ENCODE results near the gene BRAT1. TPM values are rescaled to one million over a fixed set of nuclear protein-coding genes. Genes with fewer than 3 reads are reported as not detected.

The BRAT1 gene
- total RNA-seq, 2 experiments from 2014 or later = 44.7 to 52.0 TPM

DNA sequence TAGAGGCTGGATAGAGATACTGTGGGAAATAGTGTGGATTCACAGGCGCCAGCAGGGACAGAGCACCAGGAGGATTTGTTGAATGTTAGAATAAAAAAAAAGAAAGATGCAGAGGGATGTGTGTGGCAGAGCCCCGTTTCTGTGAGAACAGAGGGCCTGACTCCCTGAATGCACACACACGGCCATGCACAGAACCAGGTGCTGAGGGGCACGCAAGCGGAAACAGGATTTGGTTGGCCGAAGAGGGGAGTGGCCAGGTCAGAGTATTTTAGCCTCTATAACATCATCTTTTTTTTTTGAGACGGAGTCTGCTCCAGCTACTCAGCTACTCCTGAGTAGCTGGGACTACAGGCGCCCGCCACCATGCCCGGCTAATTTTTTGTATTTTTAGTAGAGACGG lies 25.3 kb upstream of the BRAT1 start:
- intact Hi-C loops (cut with micrococcal nuclease; ENCODE audit: unreplicated experiment) = no loop called here
- TF ChIP-seq, protein P1, sequence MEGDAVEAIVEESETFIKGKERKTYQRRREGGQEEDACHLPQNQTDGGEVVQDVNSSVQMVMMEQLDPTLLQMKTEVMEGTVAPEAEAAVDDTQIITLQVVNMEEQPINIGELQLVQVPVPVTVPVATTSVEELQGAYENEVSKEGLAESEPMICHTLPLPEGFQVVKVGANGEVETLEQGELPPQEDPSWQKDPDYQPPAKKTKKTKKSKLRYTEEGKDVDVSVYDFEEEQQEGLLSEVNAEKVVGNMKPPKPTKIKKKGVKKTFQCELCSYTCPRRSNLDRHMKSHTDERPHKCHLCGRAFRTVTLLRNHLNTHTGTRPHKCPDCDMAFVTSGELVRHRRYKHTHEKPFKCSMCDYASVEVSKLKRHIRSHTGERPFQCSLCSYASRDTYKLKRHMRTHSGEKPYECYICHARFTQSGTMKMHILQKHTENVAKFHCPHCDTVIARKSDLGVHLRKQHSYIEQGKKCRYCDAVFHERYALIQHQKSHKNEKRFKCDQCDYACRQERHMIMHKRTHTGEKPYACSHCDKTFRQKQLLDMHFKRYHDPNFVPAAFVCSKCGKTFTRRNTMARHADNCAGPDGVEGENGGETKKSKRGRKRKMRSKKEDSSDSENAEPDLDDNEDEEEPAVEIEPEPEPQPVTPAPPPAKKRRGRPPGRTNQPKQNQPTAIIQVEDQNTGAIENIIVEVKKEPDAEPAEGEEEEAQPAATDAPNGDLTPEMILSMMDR (conservative IDR thresholded peaks at IDR 0.05; ENCODE audit: low read length) = no peak
- no peak for TF ChIP-seq EZH2phosphoT487 (IDR thresholded peaks at IDR 0.05; ENCODE audit: borderline replicate concordance, low read depth, low read length)
- Histone ChIP-seq H4K20me1 (ENCODE audit: insufficient read depth, low read length) (no peaks in the 10 kb centered on the region), H3K4me2 (ENCODE audit: low read length) (peak overlapping the region; percentile 31; the same call in 1 of the 2 replicates), H3K79me2 (ENCODE audit: insufficient read depth, low read depth, low read length) (no peaks in the 10 kb centered on the region), H3K4me1 (ENCODE audit: insufficient read depth, low read length, poor library complexity, severe bottlenecking) (peaks cover 6% of the 10 kb centered on the region), H2AFZ (ENCODE audit: low read length) (no peak overlapping the region), H3K4me3 (ENCODE audit: low read depth, low read length, poor library complexity, severe bottlenecking) (no peak overlapping the region), H3K9me2 (ENCODE audit: insufficient read depth, low read length) (no peaks in the 10 kb centered on the region), H3K36me3 (ENCODE audit: insufficient read depth, low read length) (no peaks in the 10 kb centered on the region), H3K27ac (ENCODE audit: low read depth, low read length, poor library complexity, severe bottlenecking) (no peak overlapping the region), H3K9me3 (ENCODE audit: low read length) (no peaks in the 10 kb centered on the region)
- POLR2A ChIA-PET = interaction anchor here (0.7 kb wide), 1 partner anchor 9 kb away, joined by 3 read pairs; no protein-coding TSS in a partner anchor
- no TSS peak for BruUV-seq (replicated peaks)
- CTCF ChIA-PET (ENCODE audit: unreplicated experiment) = no interaction called here
- peak; percentile 53 for DNase-seq (ENCODE audit: low spot score)

DNA sequence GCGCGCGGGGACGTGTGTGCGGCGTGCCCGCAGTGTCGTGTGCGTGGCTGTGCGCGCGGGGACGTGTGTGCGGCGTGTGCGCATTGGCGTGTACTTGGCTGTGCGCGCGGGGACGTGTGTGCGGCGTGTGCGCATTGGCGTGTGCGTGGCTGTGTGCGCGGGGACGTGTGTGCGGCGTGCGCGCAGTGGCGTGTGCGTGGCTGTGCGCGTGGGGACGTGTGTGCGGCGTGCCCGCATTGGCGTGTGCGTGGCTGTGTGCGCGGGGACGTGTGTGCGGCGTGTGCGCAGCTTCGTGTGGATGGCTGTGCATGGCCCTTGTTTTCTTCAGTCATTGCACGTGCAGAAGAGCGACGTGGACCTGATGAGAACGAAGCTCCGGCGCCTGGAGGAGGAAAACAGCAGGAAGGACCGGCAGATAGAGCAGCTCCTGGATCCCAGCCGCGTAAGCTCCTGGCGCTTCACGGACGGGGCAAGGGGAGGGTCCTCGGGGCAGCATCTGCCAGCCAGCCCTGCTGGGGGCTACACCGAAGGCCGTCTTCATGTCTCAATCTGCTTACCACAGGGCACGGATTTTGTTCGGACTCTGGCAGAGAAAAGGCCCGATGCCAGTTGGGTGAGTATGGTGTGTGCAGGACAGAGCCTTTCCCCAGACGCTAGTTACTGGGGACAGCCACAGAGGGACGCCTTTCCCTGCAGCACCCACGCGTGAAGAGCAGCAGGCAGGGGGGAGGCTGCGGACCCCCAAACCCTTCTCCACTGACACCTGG lies 22.8 kb upstream of the BRAT1 start:
- TF ChIP-seq, protein P1 (conservative IDR thresholded peaks at IDR 0.05; ENCODE audit: low read length) = no peak
- no peak for TF ChIP-seq EZH2phosphoT487 (IDR thresholded peaks at IDR 0.05; ENCODE audit: borderline replicate concordance, low read depth, low read length)
- no TSS peak for BruUV-seq (replicated peaks)
- H2AFZ ChIP-seq (ENCODE audit: low read length) = no peak overlapping the region
- H4K20me1 ChIP-seq (ENCODE audit: insufficient read depth, low read length) = no peaks in the 10 kb centered on the region
- CTCF ChIA-PET (ENCODE audit: unreplicated experiment) = no interaction called here
- H3K27ac ChIP-seq (ENCODE audit: low read depth, low read length, poor library complexity, severe bottlenecking) = no peak overlapping the region
- DNase-seq (ENCODE audit: low spot score) = no peak
- no peaks in the 10 kb centered on the region for H3K36me3 ChIP-seq (ENCODE audit: insufficient read depth, low read length)
- H3K9me2 ChIP-seq (ENCODE audit: insufficient read depth, low read length) = no peaks in the 10 kb centered on the region
- peaks cover 6% of the 10 kb centered on the region for H3K4me1 ChIP-seq (ENCODE audit: insufficient read depth, low read length, poor library complexity, severe bottlenecking)
- H3K79me2 ChIP-seq (ENCODE audit: insufficient read depth, low read depth, low read length) = no peaks in the 10 kb centered on the region
- no peak overlapping the region for H3K4me2 ChIP-seq (ENCODE audit: low read length)
- POLR2A ChIA-PET = no interaction called here
- H3K4me3 ChIP-seq (ENCODE audit: low read depth, low read length, poor library complexity, severe bottlenecking) = no peak overlapping the region
- no peaks in the 10 kb centered on the region for H3K9me3 ChIP-seq (ENCODE audit: low read length)
- intact Hi-C loops (cut with micrococcal nuclease; ENCODE audit: unreplicated experiment) = no loop called here

DNA sequence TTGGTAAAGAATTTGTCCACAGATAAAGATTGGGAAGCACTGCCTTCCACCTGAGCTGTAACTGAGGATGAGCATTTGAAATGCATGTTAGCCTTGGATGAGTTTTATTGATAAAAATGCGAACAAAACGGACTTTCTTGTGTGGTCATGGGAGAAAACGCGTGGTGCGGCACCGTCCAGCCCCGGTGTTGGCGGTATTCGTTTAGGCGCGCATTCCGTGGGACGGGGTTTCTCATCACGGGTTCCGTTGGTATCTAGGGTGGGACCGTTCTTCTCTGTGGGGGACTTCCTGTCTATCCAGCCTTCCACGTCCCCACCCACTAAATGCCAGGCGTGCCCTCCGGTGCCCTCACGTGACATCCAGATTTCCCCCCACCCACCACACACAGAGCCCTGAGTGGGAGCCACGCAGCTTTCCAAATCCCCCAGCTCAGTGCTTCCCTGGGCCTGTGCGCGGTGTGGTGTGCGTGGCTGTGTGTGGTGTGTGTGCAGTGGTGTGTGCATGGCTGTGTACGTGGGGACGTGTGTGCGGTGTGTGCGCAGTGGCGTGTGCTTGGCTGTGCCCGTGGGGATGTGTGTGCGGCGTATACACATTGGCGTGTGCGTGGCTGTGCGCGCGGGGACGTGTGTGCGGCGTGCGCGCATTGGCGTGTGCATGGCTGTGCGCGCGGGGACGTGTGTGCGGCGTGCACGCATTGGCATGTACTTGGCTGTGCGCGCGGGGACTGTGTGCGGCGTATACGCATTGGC lies 21.6 kb upstream of the BRAT1 start:
- no peaks in the 10 kb centered on the region for H3K9me2 ChIP-seq (ENCODE audit: insufficient read depth, low read length)
- DNase-seq (ENCODE audit: low spot score) = no peak
- BruUV-seq (replicated peaks) = no TSS peak
- no peak overlapping the region for H3K4me3 ChIP-seq (ENCODE audit: low read depth, low read length, poor library complexity, severe bottlenecking)
- POLR2A ChIA-PET = no interaction called here
- TF ChIP-seq, protein P1 (conservative IDR thresholded peaks at IDR 0.05; ENCODE audit: low read length) = no peak
- no peak for TF ChIP-seq EZH2phosphoT487 (IDR thresholded peaks at IDR 0.05; ENCODE audit: borderline replicate concordance, low read depth, low read length)
- no peak overlapping the region for H3K27ac ChIP-seq (ENCODE audit: low read depth, low read length, poor library complexity, severe bottlenecking)
- no peaks in the 10 kb centered on the region for H3K79me2 ChIP-seq (ENCODE audit: insufficient read depth, low read depth, low read length)
- no peaks in the 10 kb centered on the region for H3K36me3 ChIP-seq (ENCODE audit: insufficient read depth, low read length)
- intact Hi-C loops (cut with micrococcal nuclease; ENCODE audit: unreplicated experiment) = no loop called here
- peaks cover 6% of the 10 kb centered on the region for H3K4me1 ChIP-seq (ENCODE audit: insufficient read depth, low read length, poor library complexity, severe bottlenecking)
- CTCF ChIA-PET (ENCODE audit: unreplicated experiment) = no interaction called here
- no peaks in the 10 kb centered on the region for H3K9me3 ChIP-seq (ENCODE audit: low read length)
- no peak overlapping the region for H2AFZ ChIP-seq (ENCODE audit: low read length)
- no peak overlapping the region for H3K4me2 ChIP-seq (ENCODE audit: low read length)
- H4K20me1 ChIP-seq (ENCODE audit: insufficient read depth, low read length) = no peaks in the 10 kb centered on the region
